GM12801 (cell line): ENCODE measurements around the gene PKP1.

Source experiments
- CTCF ChIP-seq: IDR thresholded peaks from one replicate; pipeline ENCODE4 v1.5.1; 2011; ENCODE audit warnings: control low read depth; ENCODE audit not compliant: insufficient read length; ENCODE audit errors: extremely low read depth

Gene PKP1

GRCh38 chr1:201324306-201324705 is 41.0 kb downstream of the PKP1 start:
- no peak for TF ChIP-seq CTCF

- no peak for TF ChIP-seq CTCF
Observed at GRCh38 chr1:201324821-201325677, 41.7 kb downstream of the PKP1 start.

- TF ChIP-seq CTCF = no peak
Observed at GRCh38 chr1:201325678-201326060, 42.4 kb downstream of the PKP1 start.

DNA sequence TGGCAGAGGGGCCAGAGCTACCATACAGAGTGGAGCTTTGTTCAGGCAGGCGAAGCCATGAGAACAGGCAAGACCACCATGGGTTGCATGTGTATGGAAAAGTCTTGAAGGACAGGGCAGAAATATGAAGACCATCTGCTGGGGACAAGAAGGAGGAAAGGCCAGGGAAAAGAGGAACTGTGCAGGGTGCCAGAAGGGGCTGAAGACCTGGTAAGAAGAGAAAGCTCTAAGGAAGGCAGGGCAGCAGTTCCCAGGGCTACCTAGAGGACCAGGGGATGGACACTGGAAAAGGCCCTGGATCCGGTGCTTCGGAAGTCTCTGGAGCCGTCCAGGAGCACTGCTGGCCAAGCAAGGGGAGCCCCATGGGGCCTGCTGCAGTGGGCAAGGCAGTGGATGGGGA is 43.4 kb downstream of the PKP1 start:
- no peak for TF ChIP-seq CTCF

GRCh38 chr1:201327687-201328240 is 44.5 kb downstream of the PKP1 start:
- TF ChIP-seq CTCF = no peak

DNA sequence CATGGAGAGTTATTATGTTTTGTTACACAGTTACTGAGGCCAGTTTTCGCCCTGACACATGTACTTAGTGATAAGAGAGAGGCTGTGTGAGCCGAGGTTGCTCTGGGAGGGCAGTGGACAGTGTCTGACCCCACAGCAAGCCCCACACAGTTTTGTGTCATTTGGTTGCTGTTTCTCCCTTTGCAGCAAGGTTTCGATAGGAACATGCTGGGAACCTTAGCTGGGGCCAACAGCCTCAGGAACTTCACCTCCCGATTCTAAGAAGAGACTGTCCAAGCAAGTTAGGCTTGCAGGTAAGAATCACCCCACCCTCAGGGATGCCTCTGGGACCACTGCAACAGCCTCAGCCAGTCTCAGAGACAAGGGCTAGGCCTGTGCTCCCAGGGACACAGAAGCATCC is 45.3 kb downstream of the PKP1 start:
- no peak for TF ChIP-seq CTCF

GRCh38 chr1:201329286-201329685 is 46.0 kb downstream of the PKP1 start:
- TF ChIP-seq CTCF = no peak
